ENCODE results near the gene ADCY2. TPM values are rescaled to one million over a fixed set of nuclear protein-coding genes. Genes with fewer than 3 reads are reported as not detected.

Gene ADCY2
- total and polyA plus RNA-seq, 2 of the 13 experiments (the other 11 are each of a cell fraction or from before 2014, with no cell fraction given): not detected

DNA sequence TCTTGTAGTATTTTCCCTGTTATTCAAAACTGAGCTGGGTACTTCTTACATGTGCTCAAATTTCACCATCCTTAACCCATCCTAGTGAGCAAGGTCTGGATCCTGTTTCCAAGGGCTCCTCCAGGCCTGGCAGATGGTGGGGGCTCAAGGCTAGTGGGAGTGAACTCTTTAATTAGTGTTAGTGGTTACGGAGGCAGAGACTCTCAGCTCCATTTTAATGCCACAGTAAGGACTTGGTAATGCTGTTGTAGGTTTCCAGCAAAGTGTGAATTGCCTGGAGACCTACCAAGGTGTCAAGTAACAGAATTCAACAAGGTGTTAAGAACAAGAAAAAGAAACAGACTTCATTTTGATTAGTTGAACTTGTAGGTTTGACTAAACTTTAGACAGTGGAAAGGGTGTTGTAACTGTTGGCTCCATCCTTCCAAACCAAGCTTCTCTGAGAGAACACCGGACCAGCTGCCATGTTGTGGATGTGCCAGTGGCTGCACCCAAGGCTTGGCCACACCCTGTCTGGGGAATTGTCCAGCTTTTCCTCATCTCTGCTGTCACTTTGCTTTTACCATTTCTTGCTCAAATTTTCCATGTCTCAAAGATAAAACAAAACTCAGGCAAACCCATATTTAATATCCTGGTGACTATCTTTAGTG is 98.7 kb downstream of the ADCY2 start:
- Histone ChIP-seq H3K27ac (ENCODE audit: extremely low read length, insufficient read depth, low read length) (no peak overlapping the region), H3K4me2 (ENCODE audit: low read depth, low read length) (no peak overlapping the region), H3K27me3 (ENCODE audit: control insufficient read depth in 1 of 2, insufficient read depth in 2 of 2, low read length in 2 of 2) (no peaks in the 10 kb centered on the region), H3K36me3 (replicated peaks in 1 of 2; ENCODE audit: control insufficient read depth in 1 of 2, insufficient read depth in 2 of 2, low read length in 2 of 2) (no peaks in the 10 kb centered on the region), H3K4me3 (replicated peaks in 1 of 3; ENCODE audit: insufficient read depth in 1 of 3, low read depth in 2 of 3, low read length in 3 of 3) (no peak overlapping the region), H3K4me1 (ENCODE audit: insufficient read depth, low read length) (no peaks in the 10 kb centered on the region), H3K9me3 (ENCODE audit: low read length) (no peaks in the 10 kb centered on the region; the same call in 1 of the 2 replicates), H3K9ac (ENCODE audit: insufficient read depth, low read depth, low read length) (no peak overlapping the region), H2AFZ (ENCODE audit: low read length) (no peak overlapping the region), H4K20me1 (ENCODE audit: insufficient read depth, low read length) (no peaks in the 10 kb centered on the region), H3K79me2 (ENCODE audit: insufficient read depth, low read length) (no peaks in the 10 kb centered on the region)
- DNase-seq (ENCODE audit: low spot score): no peak
- TF ChIP-seq ZNF160 (CRISPR knock-in tag; IDR thresholded peaks at IDR 0.05) (no peak), ZFP90 (CRISPR knock-in tag; IDR thresholded peaks at IDR 0.05; ENCODE audit: borderline replicate concordance) (no peak), MIER3 (CRISPR knock-in tag; IDR thresholded peaks at IDR 0.05; ENCODE audit: borderline replicate concordance) (no peak), FOXO1 (CRISPR knock-in tag; IDR thresholded peaks at IDR 0.05) (no peak), CC2D1A (CRISPR knock-in tag; IDR thresholded peaks at IDR 0.05) (no peak), GATAD1 (CRISPR knock-in tag; IDR thresholded peaks at IDR 0.05) (no peak), SRSF9 (IDR thresholded peaks at IDR 0.05; ENCODE audit: borderline replicate concordance, insufficient read depth, low read depth, low read length, poor library complexity, severe bottlenecking) (no peak), ZNF891 (CRISPR knock-in tag; IDR thresholded peaks at IDR 0.05) (no peak), ZNF574 (CRISPR knock-in tag; IDR thresholded peaks at IDR 0.05) (no peak), ZNF672 (CRISPR knock-in tag; IDR thresholded peaks at IDR 0.05) (no peak), THAP11 (CRISPR knock-in tag; IDR thresholded peaks at IDR 0.05) (no peak), SP140L (CRISPR knock-in tag; IDR thresholded peaks at IDR 0.05; ENCODE audit: borderline replicate concordance) (no peak), SP2 (CRISPR knock-in tag; IDR thresholded peaks at IDR 0.05) (no peak), ZBTB4 (CRISPR knock-in tag; IDR thresholded peaks at IDR 0.05; ENCODE audit: borderline replicate concordance) (no peak)
- TF ChIP-seq, protein P1, sequence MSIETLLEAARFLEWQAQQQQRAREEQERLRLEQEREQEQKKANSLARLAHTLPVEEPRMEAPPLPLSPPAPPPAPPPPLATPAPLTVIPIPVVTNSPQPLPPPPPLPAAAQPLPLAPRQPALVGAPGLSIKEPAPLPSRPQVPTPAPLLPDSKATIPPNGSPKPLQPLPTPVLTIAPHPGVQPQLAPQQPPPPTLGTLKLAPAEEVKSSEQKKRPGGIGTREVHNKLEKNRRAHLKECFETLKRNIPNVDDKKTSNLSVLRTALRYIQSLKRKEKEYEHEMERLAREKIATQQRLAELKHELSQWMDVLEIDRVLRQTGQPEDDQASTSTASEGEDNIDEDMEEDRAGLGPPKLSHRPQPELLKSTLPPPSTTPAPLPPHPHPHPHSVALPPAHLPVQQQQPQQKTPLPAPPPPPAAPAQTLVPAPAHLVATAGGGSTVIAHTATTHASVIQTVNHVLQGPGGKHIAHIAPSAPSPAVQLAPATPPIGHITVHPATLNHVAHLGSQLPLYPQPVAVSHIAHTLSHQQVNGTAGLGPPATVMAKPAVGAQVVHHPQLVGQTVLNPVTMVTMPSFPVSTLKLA (IDR thresholded peaks at IDR 0.05): no peak
- TF ChIP-seq, protein P2, sequence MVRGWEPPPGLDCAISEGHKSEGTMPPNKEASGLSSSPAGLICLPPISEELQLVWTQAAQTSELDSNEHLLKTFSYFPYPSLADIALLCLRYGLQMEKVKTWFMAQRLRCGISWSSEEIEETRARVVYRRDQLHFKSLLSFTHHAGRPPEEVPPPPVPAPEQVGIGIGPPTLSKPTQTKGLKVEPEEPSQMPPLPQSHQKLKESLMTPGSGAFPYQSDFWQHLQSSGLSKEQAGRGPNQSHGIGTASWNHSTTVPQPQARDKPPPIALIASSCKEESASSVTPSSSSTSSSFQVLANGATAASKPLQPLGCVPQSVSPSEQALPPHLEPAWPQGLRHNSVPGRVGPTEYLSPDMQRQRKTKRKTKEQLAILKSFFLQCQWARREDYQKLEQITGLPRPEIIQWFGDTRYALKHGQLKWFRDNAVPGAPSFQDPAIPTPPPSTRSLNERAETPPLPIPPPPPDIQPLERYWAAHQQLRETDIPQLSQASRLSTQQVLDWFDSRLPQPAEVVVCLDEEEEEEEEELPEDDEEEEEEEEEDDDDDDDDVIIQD (CRISPR knock-in tag; IDR thresholded peaks at IDR 0.05; ENCODE audit: low read depth): no peak
- ChIA-PET CTCF (ENCODE audit: low intra/inter-chr PET ratio, low total read pairs) (no interaction called here), POLR2A (no interaction called here)
- FAIRE-seq: no peak
- no TSS peak for BruUV-seq (replicated peaks)
- in situ Hi-C loops (cut with HindIII; ENCODE audit: extremely low pct_ligation_motif_present, low pct_unique_long_range_greater_than_20kb) (no loop called here), intact Hi-C loops (cut with micrococcal nuclease; ENCODE audit: unreplicated experiment) (no loop called here)
- WGBS (ENCODE audit: low lambda C conversion rate): 4% methylated on average over 2 of the region's 2 CpGs
- no peak for ATAC-seq
